ENCODE results near the gene ERBB2. TPM values are rescaled to one million over a fixed set of nuclear protein-coding genes. Genes with fewer than 3 reads are reported as not detected.

Gene ERBB2
- total RNA-seq, 1 donor from 2014 or later = 7.1 TPM

GRCh38 chr17:39653316-39653661, 46.6 kb upstream of the ERBB2 start:
- Mint-ChIP-seq H3K4me1 (peaks cover 28% of the 10 kb centered on the region), H3K27me3 (no peaks in the 10 kb centered on the region), H3K36me3 (ENCODE audit: low read depth) (peaks cover 42% of the 10 kb centered on the region), H3K27ac (no peak overlapping the region), H3K9me3 (no peaks in the 10 kb centered on the region), H3K4me3 (no peak overlapping the region)
- POLR2A ChIA-PET = interaction anchor here (1.0 kb wide), 1 partner anchor 14 kb away, joined by 5 read pairs; no protein-coding TSS in a partner anchor
- intact Hi-C loops (cut with micrococcal nuclease) = no loop called here
- ATAC-seq (ENCODE audit: low read depth) = no peak
- no peak for TF ChIP-seq CTCF (IDR thresholded peaks at IDR 0.05)
- no peak for DNase-seq
- CTCF ChIA-PET = interaction anchor here (0.8 to 2.6 kb wide), 17 partner anchors 10 to 106 kb away, joined by 3 to 16 read pairs (median 5); partner anchors contain the start of genes MIEN1, PNMT and TCAP

DNA sequence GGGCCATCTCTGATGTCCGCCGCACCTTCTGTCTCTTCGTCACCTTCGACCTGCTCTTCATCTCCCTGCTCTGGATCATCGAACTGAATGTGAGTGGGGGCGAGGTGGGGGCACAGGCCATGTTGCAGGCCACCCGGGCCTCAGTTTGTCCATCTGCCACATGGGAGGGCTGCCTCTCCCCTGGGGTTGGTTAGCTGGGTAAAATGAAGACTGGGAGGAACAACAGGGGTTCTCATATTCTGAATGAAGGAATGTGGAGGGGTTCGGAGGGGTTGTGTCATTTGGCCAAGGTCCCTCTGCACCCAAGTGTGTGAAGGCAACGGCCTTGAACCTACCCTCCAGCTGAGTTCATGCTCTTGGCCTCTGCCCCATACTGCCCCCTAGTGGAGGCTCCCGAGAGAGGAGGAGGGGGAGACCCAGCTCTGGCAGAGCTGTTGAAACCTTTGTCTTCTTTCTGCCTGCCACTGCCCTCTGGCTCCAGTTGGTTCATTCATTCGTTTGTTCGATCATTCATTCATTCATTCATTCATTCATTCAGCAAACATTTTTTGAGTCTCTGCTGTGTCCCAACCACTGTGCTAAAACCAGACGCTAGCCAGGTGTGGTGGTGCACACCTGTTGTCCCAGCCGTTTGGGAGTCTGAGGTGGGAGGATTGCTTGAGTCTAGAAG, 46.1 kb upstream of the ERBB2 start:
- intact Hi-C loops (cut with micrococcal nuclease) = no loop called here
- TF ChIP-seq CTCF (IDR thresholded peaks at IDR 0.05) = no peak
- no peak overlapping the region for H3K27ac Mint-ChIP-seq
- ChIA-PET CTCF (interaction anchor here (0.6 to 2.6 kb wide), 19 partner anchors 10 to 167 kb away, joined by 3 to 16 read pairs (median 4); partner anchors contain the start of genes MIEN1, PNMT and TCAP), POLR2A (interaction anchor here (1.2 kb wide), 1 partner anchor 99 kb away, joined by 3 read pairs; no protein-coding TSS in a partner anchor)
- peaks cover 41% of the 10 kb centered on the region for H3K36me3 Mint-ChIP-seq (ENCODE audit: low read depth)
- ATAC-seq (ENCODE audit: low read depth) (peak; percentile 75), DNase-seq (no peak)
- peaks cover 33% of the 10 kb centered on the region for H3K4me1 Mint-ChIP-seq
- no peaks in the 10 kb centered on the region for H3K9me3 Mint-ChIP-seq
- H3K27me3 Mint-ChIP-seq = no peaks in the 10 kb centered on the region
- H3K4me3 Mint-ChIP-seq = no peak overlapping the region

- no peak overlapping the region for H3K4me3 Mint-ChIP-seq
- ATAC-seq (ENCODE audit: low read depth) (no peak), DNase-seq (no peak)
- POLR2A ChIA-PET = interaction anchor here (1.2 to 1.4 kb wide), 2 partner anchors 10 to 98 kb away, joined by 3 to 4 read pairs; partner anchors contain the start of gene TCAP
- intact Hi-C loops (cut with micrococcal nuclease) = no loop called here
- H3K36me3 Mint-ChIP-seq (ENCODE audit: low read depth) = peaks cover 37% of the 10 kb centered on the region
- H3K27me3 Mint-ChIP-seq = no peaks in the 10 kb centered on the region
- H3K4me1 Mint-ChIP-seq = peaks cover 42% of the 10 kb centered on the region
- H3K9me3 Mint-ChIP-seq = no peaks in the 10 kb centered on the region
- no peak overlapping the region for H3K27ac Mint-ChIP-seq
- CTCF ChIA-PET = interaction anchor here (0.7 to 2.6 kb wide), 11 partner anchors 11 to 104 kb away, joined by 3 to 16 read pairs (median 6); partner anchors contain the start of gene TCAP
- no peak for TF ChIP-seq CTCF (IDR thresholded peaks at IDR 0.05)
Observed at GRCh38 chr17:39655105-39655504, 44.8 kb upstream of the ERBB2 start.

DNA sequence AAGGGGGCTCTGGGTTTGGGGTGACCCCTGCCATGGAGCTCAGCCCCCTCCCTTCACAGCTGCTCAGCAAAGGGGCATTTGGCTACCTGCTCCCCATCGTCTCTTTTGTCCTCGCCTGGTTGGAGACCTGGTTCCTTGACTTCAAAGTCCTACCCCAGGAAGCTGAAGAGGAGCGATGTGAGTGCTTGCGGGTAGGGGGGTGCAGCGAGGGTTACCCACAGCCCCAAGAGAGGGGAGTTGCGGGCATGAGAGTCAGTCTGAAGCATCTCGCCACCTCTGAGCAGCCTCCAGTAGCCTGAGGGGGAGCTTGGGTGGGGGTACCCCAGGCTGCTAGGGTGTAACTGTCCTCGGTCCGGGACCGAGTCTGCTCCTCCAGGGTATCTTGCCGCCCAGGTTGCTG, 41.5 kb upstream of the ERBB2 start:
- intact Hi-C loops (cut with micrococcal nuclease) = loop anchor here (2.0 kb wide), 1 partner anchor 22 kb away; the partner anchor contains the start of gene STARD3
- no peak for TF ChIP-seq CTCF (IDR thresholded peaks at IDR 0.05)
- H3K4me3 Mint-ChIP-seq = no peak overlapping the region
- ATAC-seq (ENCODE audit: low read depth) = no peak
- H3K36me3 Mint-ChIP-seq (ENCODE audit: low read depth) = peaks cover 47% of the 10 kb centered on the region
- peak overlapping the region; percentile 53 for H3K27ac Mint-ChIP-seq
- ChIA-PET CTCF (no interaction called here), POLR2A (no interaction called here)
- no peak for DNase-seq
- no peaks in the 10 kb centered on the region for H3K27me3 Mint-ChIP-seq
- no peaks in the 10 kb centered on the region for H3K9me3 Mint-ChIP-seq
- peaks cover 49% of the 10 kb centered on the region for H3K4me1 Mint-ChIP-seq

DNA sequence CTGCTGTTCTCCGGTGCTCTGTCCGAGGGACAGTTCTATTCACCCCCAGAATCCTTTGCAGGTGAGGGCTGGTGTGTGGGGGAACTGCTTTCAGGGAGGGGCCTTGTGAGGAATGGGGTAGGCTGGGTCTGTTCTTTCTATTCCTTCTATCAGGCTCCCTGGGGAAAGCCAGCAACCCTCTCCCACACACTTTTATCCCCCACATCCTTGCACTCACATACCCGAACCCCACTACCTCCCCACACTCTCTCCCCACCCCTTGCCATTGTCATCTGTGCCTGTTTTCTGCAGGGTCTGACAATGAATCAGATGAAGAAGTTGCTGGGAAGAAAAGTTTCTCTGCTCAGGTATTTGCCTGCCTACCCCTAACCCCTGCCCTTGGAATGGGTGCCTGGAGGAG, 41.1 kb upstream of the ERBB2 start:
- TF ChIP-seq CTCF (IDR thresholded peaks at IDR 0.05) = no peak
- Mint-ChIP-seq H3K27me3 (no peaks in the 10 kb centered on the region), H3K4me3 (no peak overlapping the region), H3K36me3 (ENCODE audit: low read depth) (peaks cover 45% of the 10 kb centered on the region), H3K27ac (peak overlapping the region; percentile 53), H3K9me3 (no peaks in the 10 kb centered on the region), H3K4me1 (peaks cover 46% of the 10 kb centered on the region)
- ChIA-PET CTCF (no interaction called here), POLR2A (no interaction called here)
- DNase-seq (no peak), ATAC-seq (ENCODE audit: low read depth) (no peak)
- intact Hi-C loops (cut with micrococcal nuclease) = loop anchor here (1.0 to 2.0 kb wide), 2 partner anchors 9 to 22 kb away; partner anchors contain the start of gene STARD3
